GM18909 (cell line): ENCODE data around the gene ZBTB32.
"Not testable (repeated sequence)": the region's sequence is repeated elsewhere in the genome, so short reads cannot be mapped to it uniquely, and the experiment has no call there.

Experiments
- ATAC-seq: cut with Tn5 transposase; IDR thresholded peaks from one replicate; pipeline ENCODE4 v1.9.1; 2021; ENCODE audit warnings: mild to moderate bottlenecking; ENCODE audit not compliant: unreplicated experiment, poor library complexity

ZBTB32 gene

GRCh38 chr19:35704218-35704617 is at the start of gene ZBTB32:
Gene ZBTB32 (plus strand): TSS chr19:35704558. CDS start chr19:35714627, 10,069 bp downstream.
- no peak for ATAC-seq

GRCh38 chr19:35654828-35655227 is 49.5 kb upstream of the ZBTB32 start:
- not testable (repeated sequence) for ATAC-seq

GRCh38 chr19:35655600-35655999 is 48.8 kb upstream of the ZBTB32 start:
- no peak for ATAC-seq

GRCh38 chr19:35656700-35657099 is 47.7 kb upstream of the ZBTB32 start:
- no peak for ATAC-seq

DNA sequence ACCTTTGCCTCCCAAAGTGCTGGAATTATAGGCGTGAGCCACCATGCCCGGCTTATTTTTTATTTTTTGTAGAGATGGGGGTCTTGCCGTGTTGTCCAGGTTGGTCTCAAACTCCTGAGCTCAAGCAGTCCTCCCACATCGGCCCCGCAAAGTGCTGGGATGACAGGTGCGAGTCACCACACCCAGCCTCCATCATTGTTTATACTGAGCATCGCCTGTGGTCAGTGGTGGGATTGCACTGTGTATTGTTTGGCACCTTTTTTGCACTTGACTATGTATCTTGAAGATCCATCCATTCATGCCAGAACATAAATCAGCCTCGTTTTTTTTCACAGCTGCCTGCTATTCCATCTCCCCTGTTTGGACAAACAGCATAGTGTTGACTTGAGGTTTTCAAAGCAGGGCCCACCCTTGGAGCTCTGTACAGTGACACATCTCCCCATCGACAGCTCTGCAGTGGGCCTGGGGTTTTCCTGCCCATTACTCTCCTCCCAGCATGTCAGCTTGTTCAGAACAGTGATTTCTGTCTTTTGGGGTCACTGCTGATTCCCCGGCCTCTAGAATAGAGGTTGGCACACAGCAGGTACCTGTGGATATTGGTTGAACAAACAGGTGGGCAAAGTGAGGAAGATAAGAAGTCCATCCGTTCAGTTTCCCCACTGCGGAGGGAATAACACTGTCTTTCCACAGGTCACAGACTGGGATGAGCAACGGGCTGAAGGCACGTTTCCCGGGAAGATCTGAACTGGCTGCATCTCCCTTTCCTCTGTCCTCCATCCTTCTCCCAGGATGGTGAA is 46.3 kb upstream of the ZBTB32 start:
- no peak for ATAC-seq

GRCh38 chr19:35661995-35662340 is 42.4 kb upstream of the ZBTB32 start:
- no peak for ATAC-seq

GRCh38 chr19:35663981-35664380 is 40.4 kb upstream of the ZBTB32 start:
- no peak for ATAC-seq

DNA sequence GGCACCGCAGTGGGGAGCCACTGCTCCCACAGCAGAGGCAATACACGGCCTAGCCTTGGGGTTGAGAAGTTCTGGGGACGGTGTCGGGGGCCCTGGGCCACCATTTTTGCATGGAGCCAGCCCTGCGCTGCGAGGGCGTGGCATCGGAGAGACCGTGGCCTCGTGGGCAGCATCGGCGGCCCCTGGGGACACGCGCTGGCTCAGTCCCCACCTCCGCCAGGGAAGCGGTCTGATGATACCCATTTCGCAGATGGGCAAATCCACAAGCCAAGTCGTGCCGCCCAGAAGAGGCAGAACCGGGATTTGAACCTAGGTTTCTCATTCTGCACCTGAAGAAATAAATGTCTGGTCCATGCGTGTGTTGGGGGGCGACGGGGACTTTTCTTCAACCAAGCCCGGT is 39.2 kb upstream of the ZBTB32 start:
- ATAC-seq, result no peak

DNA sequence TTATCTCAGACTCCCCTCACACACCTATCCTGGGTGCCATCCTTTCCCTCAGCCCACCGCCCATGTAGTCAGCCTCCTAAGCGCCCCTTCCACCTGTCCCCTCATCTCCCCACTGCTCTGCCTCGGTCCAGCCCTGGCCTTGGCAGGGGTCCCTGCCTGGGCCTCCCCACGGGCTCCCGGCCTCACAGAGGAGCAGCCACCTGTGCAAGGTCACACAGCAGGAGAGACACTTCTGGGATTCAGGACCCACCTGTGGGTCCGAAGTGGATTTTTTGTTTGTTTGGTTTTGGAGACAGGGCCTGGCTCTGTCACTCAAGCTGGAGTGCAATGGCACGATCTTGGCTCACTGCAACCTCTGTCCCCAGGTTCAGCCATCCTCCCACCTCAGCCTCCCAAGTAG is 38.8 kb upstream of the ZBTB32 start:
- ATAC-seq, result no peak

- ATAC-seq, result no peak
Measured at GRCh38 chr19:35666251-35666913, 38.0 kb upstream of the ZBTB32 start, which contains the start of gene UPK1A. Gene UPK1A (plus strand): TSS chr19:35666517. CDS start chr19:35666813, 296 bp downstream.

DNA sequence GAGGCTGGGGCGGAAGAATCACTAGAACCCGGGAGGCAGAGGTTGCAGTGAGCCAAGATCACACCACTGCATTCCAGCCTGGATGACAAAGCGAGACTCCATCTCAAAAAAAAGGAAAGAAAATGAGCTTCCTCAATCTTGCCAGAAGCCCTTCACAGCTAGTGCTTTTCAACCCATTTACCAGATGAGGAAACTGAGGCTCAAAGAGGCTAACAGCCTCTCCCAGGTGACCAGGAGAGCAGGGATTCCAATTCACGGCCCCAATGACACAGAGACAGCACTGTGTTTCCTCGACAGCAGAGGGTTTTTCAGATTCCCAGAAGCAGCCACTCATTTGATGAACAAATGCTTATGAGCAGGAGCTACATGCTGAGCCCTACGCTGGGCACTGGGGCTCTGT is 34.8 kb upstream of the ZBTB32 start:
- no peak for ATAC-seq

DNA sequence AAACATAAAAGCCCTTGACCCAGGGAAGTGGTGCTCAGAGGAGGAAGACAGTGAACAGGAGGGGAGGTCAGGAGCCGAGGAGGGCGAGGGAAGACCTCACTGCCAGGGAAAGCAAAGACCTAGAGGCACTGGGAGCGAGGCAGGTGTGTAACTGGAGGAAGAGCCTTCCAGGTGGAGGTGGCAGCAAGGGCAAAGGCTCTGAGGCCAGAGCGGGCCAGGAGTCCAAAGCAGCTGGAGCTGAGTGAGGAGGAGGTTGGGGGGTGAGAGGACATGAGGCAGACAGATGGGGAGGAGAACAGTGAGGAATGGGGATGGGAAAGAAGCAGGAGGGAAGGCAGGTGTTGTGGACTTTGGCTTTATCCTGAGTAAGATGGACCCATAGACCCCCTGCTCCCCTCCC is 34.4 kb upstream of the ZBTB32 start:
- no peak for ATAC-seq

GRCh38 chr19:35670686-35671085 is 33.7 kb upstream of the ZBTB32 start:
- ATAC-seq, result no peak

GRCh38 chr19:35671818-35672217 is 32.5 kb upstream of the ZBTB32 start:
- ATAC-seq, result no peak

DNA sequence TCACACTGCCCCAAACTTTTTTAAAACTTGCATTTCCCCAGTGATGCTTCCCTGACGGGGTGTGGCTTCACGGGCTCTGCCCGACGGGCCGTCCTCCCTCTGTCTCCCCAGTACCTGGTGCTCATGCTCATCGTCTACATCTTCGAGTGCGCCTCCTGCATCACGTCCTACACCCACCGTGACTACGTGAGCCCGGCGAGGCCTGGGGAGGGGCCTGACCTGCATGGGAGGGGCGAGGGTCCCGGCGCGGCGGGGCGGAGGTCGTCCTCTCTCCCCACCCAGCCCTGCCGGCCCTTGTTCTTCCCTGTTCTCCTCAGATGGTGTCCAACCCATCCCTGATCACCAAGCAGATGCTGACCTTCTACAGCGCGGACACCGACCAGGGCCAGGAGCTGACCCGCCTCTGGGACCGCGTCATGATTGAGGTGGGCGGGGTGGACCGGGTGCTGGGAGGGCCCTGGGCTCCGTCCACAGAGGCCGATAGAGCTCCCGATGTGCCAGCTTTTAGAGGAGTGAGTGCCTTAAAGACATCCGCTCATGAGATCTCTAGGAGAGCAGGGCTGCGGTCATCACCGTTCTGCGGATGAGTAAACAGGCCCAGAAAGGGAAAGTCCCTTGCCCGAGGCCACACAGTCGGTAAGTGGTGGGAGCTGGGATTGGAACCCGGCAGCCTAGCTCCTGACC is 31.1 kb upstream of the ZBTB32 start:
- ATAC-seq, result no peak

GRCh38 chr19:35675589-35676140 is 28.7 kb upstream of the ZBTB32 start:
- no peak for ATAC-seq

GRCh38 chr19:35689836-35690235 is 14.5 kb upstream of the ZBTB32 start:
- no peak for ATAC-seq

GRCh38 chr19:35691106-35691505 is 13.3 kb upstream of the ZBTB32 start:
- ATAC-seq, result not testable (repeated sequence)

DNA sequence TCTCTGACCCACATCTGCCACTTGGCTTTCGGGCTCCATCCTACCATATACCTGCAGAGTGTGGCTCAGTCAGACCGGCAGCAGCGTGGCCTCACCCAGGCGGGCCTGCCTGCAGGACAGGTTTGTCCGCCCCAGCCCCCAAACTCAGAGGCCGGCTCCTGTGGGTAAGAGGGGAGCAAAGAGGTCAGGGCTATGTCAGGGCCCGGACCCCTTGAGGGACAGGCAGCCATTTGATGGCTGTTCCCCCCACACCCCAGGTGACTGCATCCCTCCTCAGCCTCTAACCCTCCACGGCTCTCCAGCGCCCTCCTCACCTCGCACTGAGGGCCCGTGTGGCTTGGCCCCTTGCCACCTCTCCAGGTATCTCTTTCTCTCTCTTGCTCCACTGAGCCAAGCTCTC is 12.3 kb upstream of the ZBTB32 start:
- no peak for ATAC-seq

DNA sequence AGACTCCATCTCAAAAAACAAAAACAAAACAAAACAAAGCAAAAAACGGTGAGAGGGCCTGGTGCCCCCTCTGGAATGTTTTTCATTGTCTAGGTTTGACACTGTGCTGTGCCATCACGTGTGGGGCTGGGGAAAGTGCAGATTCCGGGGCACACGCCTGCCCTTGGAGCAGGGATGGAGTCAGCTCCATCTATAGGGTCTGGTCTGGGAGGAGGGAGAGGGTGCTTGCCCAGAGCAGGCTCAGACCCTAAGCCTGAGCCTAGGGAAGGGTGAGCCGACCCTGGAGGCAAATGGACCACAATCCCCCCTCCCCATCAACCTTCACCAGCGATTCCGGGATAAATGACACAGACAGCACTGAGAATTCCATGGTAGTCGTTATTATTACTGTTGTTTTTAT is 10.9 kb upstream of the ZBTB32 start:
- peak; percentile 10 for ATAC-seq
